T1000 (cell line): ENCODE results near the gene MROH7.

Source experiments
- DNase-seq: peaks from one replicate; lab custom pipeline; 2025; ENCODE audit warnings: mixed read lengths; lab: John Stamatoyannopoulos, UW

The MROH7 gene

GRCh38 chr1:54698346-54698745 is 56.8 kb downstream of the MROH7 start:
- no peak for DNase-seq

- no peak for DNase-seq
Measured at GRCh38 chr1:54699936-54700525, 58.4 kb downstream of the MROH7 start.

- no peak for DNase-seq
Measured at GRCh38 chr1:54701066-54701465, 59.5 kb downstream of the MROH7 start.

- DNase-seq, result no peak
Measured at GRCh38 chr1:54701996-54702395, 60.4 kb downstream of the MROH7 start.

- no peak for DNase-seq
Measured at GRCh38 chr1:54703471-54703870, 61.9 kb downstream of the MROH7 start.

GRCh38 chr1:54705153-54705552 is 63.6 kb downstream of the MROH7 start:
- no peak for DNase-seq

- no peak for DNase-seq
Measured at GRCh38 chr1:54706419-54706818, 64.8 kb downstream of the MROH7 start.

- DNase-seq, result no peak
Measured at GRCh38 chr1:54708385-54708784, 66.8 kb downstream of the MROH7 start.

GRCh38 chr1:54709547-54710292 is 68.1 kb downstream of the MROH7 start:
- no peak for DNase-seq

GRCh38 chr1:54710434-54710833 is 68.8 kb downstream of the MROH7 start:
- DNase-seq, result no peak

- DNase-seq, result no peak
Measured at GRCh38 chr1:54710841-54711240, 69.3 kb downstream of the MROH7 start.

GRCh38 chr1:54711536-54711935 is 70.0 kb downstream of the MROH7 start:
- no peak for DNase-seq

- DNase-seq, result no peak
Measured at GRCh38 chr1:54714881-54715492, 73.4 kb downstream of the MROH7 start.

- DNase-seq, result peak; percentile 80
Measured at GRCh38 chr1:54715493-54716298, 74.1 kb downstream of the MROH7 start, which contains the start of gene TTC4. TTC4 (plus strand) TSS chr1:54715861; CDS start chr1:54715909, 48 bp downstream.

- no peak for DNase-seq
Measured at GRCh38 chr1:54716299-54717047, 74.9 kb downstream of the MROH7 start.

GRCh38 chr1:54721719-54722118 is 80.1 kb downstream of the MROH7 start:
- no peak for DNase-seq

- DNase-seq, result no peak
Measured at GRCh38 chr1:54723985-54724384, 82.4 kb downstream of the MROH7 start.

GRCh38 chr1:54724771-54725170 is 83.2 kb downstream of the MROH7 start:
- no peak for DNase-seq

GRCh38 chr1:54728027-54728426 is 86.4 kb downstream of the MROH7 start:
- no peak for DNase-seq

GRCh38 chr1:54736685-54737084 is 95.1 kb downstream of the MROH7 start:
- DNase-seq, result no peak

GRCh38 chr1:54738244-54738643 is 96.7 kb downstream of the MROH7 start:
- DNase-seq, result no peak

- DNase-seq, result no peak
Measured at GRCh38 chr1:54741531-54741930, 99.9 kb downstream of the MROH7 start.
